ENCODE measurements around the gene LPGAT1.
"Not testable (repeated sequence)": the region's sequence is repeated elsewhere in the genome, so short reads cannot be mapped to it uniquely, and the experiment has no call there.

Gene LPGAT1

GRCh38 chr1:211724687-211725196 is 105.8 kb downstream of the LPGAT1 start:
- H4K20me1 ChIP-seq, result no peaks in the 10 kb centered on the region
- H3K27me3 ChIP-seq, result no peaks in the 10 kb centered on the region
- peaks cover 4 to 11% (median 7%) of the 10 kb centered on the region in 11 experiments; a peak in 12 of 22 replicates for H3K9me3 ChIP-seq (replicated peaks in 1 of 11)
- H3K4me2 ChIP-seq, result no peak overlapping the region
- no peaks in the 10 kb centered on the region for H3K36me3 ChIP-seq
- no peak overlapping the region for H3K9ac ChIP-seq
- H3K4me3 ChIP-seq, result no peak overlapping the region
- H3K27ac ChIP-seq, result no peak overlapping the region
- TF ChIP-seq Cebpa-rat (IDR thresholded peaks at IDR 0.05), result no peak
- no peaks in the 10 kb centered on the region for H3K4me1 ChIP-seq

GRCh38 chr1:211723273-211723672 is 107.3 kb downstream of the LPGAT1 start:
- Histone ChIP-seq H3K36me3 (no peaks in the 10 kb centered on the region), H3K4me2 (no peak overlapping the region), H3K9ac (no peak overlapping the region), H3K9me3 (replicated peaks in 1 of 11) (peaks cover 10 to 20% (median 13%) of the 10 kb centered on the region in 11 experiments; a peak in 16 of 22 replicates), H4K20me1 (no peaks in the 10 kb centered on the region), H3K4me1 (no peaks in the 10 kb centered on the region), H3K4me3 (no peak overlapping the region), H3K27me3 (no peaks in the 10 kb centered on the region), H3K27ac (no peak overlapping the region)
- TF ChIP-seq Cebpa-rat (IDR thresholded peaks at IDR 0.05), result no peak

GRCh38 chr1:211722277-211723175 is 108.0 kb downstream of the LPGAT1 start:
- Histone ChIP-seq H3K27ac (no peak overlapping the region), H3K4me2 (no peak overlapping the region)
- TF ChIP-seq Cebpa-rat (IDR thresholded peaks at IDR 0.05), result no peak

GRCh38 chr1:211716555-211716954 is 114.0 kb downstream of the LPGAT1 start:
- H3K9me3 ChIP-seq (replicated peaks in 1 of 11), result peaks cover 10 to 27% (median 17%) of the 10 kb centered on the region in 11 experiments; a peak in 17 of 22 replicates
- not testable (repeated sequence) for H3K36me3 ChIP-seq, H4K20me1 ChIP-seq, H3K9ac ChIP-seq, H3K4me3 ChIP-seq, H3K27me3 ChIP-seq
- H3K4me1 ChIP-seq, result peaks cover 7 to 28% (median 25%) of the 10 kb centered on the region in 10 experiments
- H3K4me2 ChIP-seq, result peak overlapping the region in 7 of 11 experiments; percentile 52 to 82 (median 75); a peak in 11 of 22 replicates
- H3K27ac ChIP-seq, result peak overlapping the region in 2 of 11 experiments; percentile 11 to 53; a peak in 3 of 22 replicates

More at GRCh38 chr1:211722277-211723175, 108.0 kb downstream of the LPGAT1 start:
- peaks cover 10 to 22% (median 15%) of the 10 kb centered on the region in 11 experiments; a peak in 17 of 22 replicates for H3K9me3 ChIP-seq (replicated peaks in 1 of 11)
- no peak overlapping the region for H3K9ac ChIP-seq
- H4K20me1 ChIP-seq, result no peaks in the 10 kb centered on the region
- no peaks in the 10 kb centered on the region for H3K4me1 ChIP-seq
- H3K36me3 ChIP-seq, result no peaks in the 10 kb centered on the region
- H3K4me3 ChIP-seq, result no peak overlapping the region
- H3K27me3 ChIP-seq, result no peaks in the 10 kb centered on the region

GRCh38 chr1:211715971-211716370 is 114.6 kb downstream of the LPGAT1 start:
- H3K4me2 ChIP-seq, result peak overlapping the region in 10 of 11 experiments; percentile 4 to 82 (median 66); a peak in 18 of 22 replicates
- peak overlapping the region in 4 of 11 experiments; percentile 20 to 63 (median 50); a peak in 7 of 22 replicates for H3K27ac ChIP-seq
- H3K9me3 ChIP-seq (replicated peaks in 1 of 11), result peaks cover 10 to 27% (median 15%) of the 10 kb centered on the region in 11 experiments; a peak in 17 of 22 replicates
- H3K9ac ChIP-seq, result peak overlapping the region in 3 of 11 experiments; percentile 30 to 41 (median 33); a peak in 1 of 22 replicates
- H3K4me1 ChIP-seq, result peaks cover 12 to 34% (median 30%) of the 10 kb centered on the region in 10 experiments
- TF ChIP-seq Cebpa-rat (IDR thresholded peaks at IDR 0.05), result no peak
- H3K27me3 ChIP-seq, result no peaks in the 10 kb centered on the region
- no peak overlapping the region for H3K4me3 ChIP-seq
- no peaks in the 10 kb centered on the region for H4K20me1 ChIP-seq
- H3K36me3 ChIP-seq, result no peaks in the 10 kb centered on the region

GRCh38 chr1:211714154-211714553 is 116.4 kb downstream of the LPGAT1 start:
- H4K20me1 ChIP-seq, result no peaks in the 10 kb centered on the region
- H3K4me1 ChIP-seq, result peaks cover 17 to 38% (median 33%) of the 10 kb centered on the region in 10 experiments
- H3K9me3 ChIP-seq (replicated peaks in 1 of 11), result peaks cover 0 to 13% (median 3%) of the 10 kb centered on the region in 11 experiments; a peak in 8 of 22 replicates
- TF ChIP-seq Cebpa-rat (IDR thresholded peaks at IDR 0.05), result no peak
- peak overlapping the region in 7 of 11 experiments; percentile 3 to 78 (median 19); a peak in 8 of 22 replicates for H3K4me2 ChIP-seq
- no peaks in the 10 kb centered on the region for H3K36me3 ChIP-seq
- no peak overlapping the region for H3K9ac ChIP-seq
- no peak overlapping the region for H3K4me3 ChIP-seq
- no peaks in the 10 kb centered on the region for H3K27me3 ChIP-seq
- no peak overlapping the region for H3K27ac ChIP-seq

- Histone ChIP-seq H3K36me3 (no peaks in the 10 kb centered on the region), H3K4me3 (no peak overlapping the region), H3K4me1 (peaks cover 17 to 38% (median 33%) of the 10 kb centered on the region in 10 experiments), H3K9me3 (replicated peaks in 1 of 11) (peaks cover 0 to 9% (median under 1%) of the 10 kb centered on the region in 11 experiments; a peak in 7 of 22 replicates), H3K27ac (no peak overlapping the region), H3K4me2 (no peak overlapping the region), H4K20me1 (no peaks in the 10 kb centered on the region), H3K9ac (no peak overlapping the region), H3K27me3 (no peaks in the 10 kb centered on the region)
- no peak; a peak in 1 of 22 replicates for TF ChIP-seq Cebpa-rat (IDR thresholded peaks at IDR 0.05)
Observed at GRCh38 chr1:211713231-211713630, 117.3 kb downstream of the LPGAT1 start.

- H3K36me3 ChIP-seq, result no peaks in the 10 kb centered on the region
- no peak for TF ChIP-seq Cebpa-rat (IDR thresholded peaks at IDR 0.05)
- H3K4me2 ChIP-seq, result peak overlapping the region in 10 of 11 experiments; percentile 12 to 75 (median 40); a peak in 17 of 22 replicates
- no peak overlapping the region for H3K4me3 ChIP-seq
- no peaks in the 10 kb centered on the region; a peak in 1 of 22 replicates for H3K9me3 ChIP-seq (replicated peaks in 1 of 11)
- no peaks in the 10 kb centered on the region for H3K27me3 ChIP-seq
- peaks cover 17 to 38% (median 32%) of the 10 kb centered on the region in 10 experiments for H3K4me1 ChIP-seq
- H3K9ac ChIP-seq, result no peak overlapping the region
- peak overlapping the region in 3 of 11 experiments; percentile 29 to 55 (median 41); a peak in 4 of 22 replicates for H3K27ac ChIP-seq
- no peaks in the 10 kb centered on the region for H4K20me1 ChIP-seq
Observed at GRCh38 chr1:211711315-211711705, 119.3 kb downstream of the LPGAT1 start.

Measured in BLaER1 treated with 17β-estradiol and CSF1 and Interleukin-3, amounts not matched to agents 10 nM and 100 nM (cell line).